Measurements from ENCODE around the gene REV1. TPM values are rescaled to one million over a fixed set of nuclear protein-coding genes. Genes with fewer than 3 reads are reported as not detected.
"Not testable (repeated sequence)": the region's sequence is repeated elsewhere in the genome, so short reads cannot be mapped to it uniquely, and the experiment has no call there.

Gene REV1
- total RNA-seq, 4 donors from 2014 or later, result 82.6 to 89.5 (median 85.3) TPM

- Histone ChIP-seq H3K27ac (no peak overlapping the region), H3K27me3 (no peaks in the 10 kb centered on the region), H3K36me3 (peaks cover 0 to 62% (median 0%) of the 10 kb centered on the region in 3 donors)
Measured at GRCh38 chr2:99380376-99381010, 109.3 kb downstream of the REV1 start.

GRCh38 chr2:99377879-99378278, 111.9 kb downstream of the REV1 start:
- H3K4me3 ChIP-seq, result no peak overlapping the region
- no peaks in the 10 kb centered on the region for H3K4me1 ChIP-seq
- no peaks in the 10 kb centered on the region for H3K9me3 ChIP-seq
- TF ChIP-seq CTCF (IDR thresholded peaks at IDR 0.05) (no peak), POLR2A (IDR thresholded peaks at IDR 0.05) (no peak)
- no peaks in the 10 kb centered on the region for H3K27me3 ChIP-seq
- H3K36me3 ChIP-seq, result peaks cover 0 to 50% (median 0%) of the 10 kb centered on the region in 3 donors
- DNase-seq, result no peak
- H3K27ac ChIP-seq, result no peak overlapping the region

More at GRCh38 chr2:99380376-99381010, 109.3 kb downstream of the REV1 start:
- H3K4me3 ChIP-seq, result no peak overlapping the region
- no peaks in the 10 kb centered on the region for H3K9me3 ChIP-seq
- DNase-seq, result no peak
- TF ChIP-seq POLR2A (IDR thresholded peaks at IDR 0.05), result no peak
- TF ChIP-seq CTCF (IDR thresholded peaks at IDR 0.05), result no peak
- no peaks in the 10 kb centered on the region for H3K4me1 ChIP-seq

DNA sequence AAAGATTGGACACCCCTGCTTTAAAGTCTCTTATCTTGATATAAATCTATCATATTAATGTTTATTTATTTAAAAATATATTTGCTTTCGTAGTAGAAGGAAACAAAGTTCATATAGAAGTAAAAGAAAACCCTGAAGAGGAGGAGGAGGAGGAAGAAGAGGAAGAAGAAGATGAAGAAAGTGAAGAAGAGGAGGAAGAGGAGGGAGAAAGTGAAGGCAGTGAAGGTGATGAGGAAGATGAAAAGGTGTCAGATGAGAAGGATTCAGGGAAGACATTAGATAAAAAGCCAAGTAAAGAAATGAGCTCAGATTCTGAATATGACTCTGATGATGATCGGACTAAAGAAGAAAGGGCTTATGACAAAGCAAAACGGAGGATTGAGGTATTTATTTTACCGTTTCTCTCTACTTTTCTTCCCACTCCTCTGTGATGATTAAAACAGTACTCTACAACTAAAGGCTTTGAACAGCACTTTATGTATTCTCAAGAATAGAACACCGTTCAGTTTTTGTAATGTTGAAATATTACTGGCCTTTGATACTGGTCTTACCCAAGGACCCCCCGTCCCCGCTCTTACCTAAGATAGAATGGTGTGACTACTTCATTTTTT, 113.5 kb downstream of the REV1 start:
- Histone ChIP-seq H3K36me3 (peaks cover 0 to 54% (median 0%) of the 10 kb centered on the region in 3 donors), H3K4me3 (no peak overlapping the region), H3K27me3 (no peaks in the 10 kb centered on the region), H3K9me3 (no peaks in the 10 kb centered on the region), H3K4me1 (no peaks in the 10 kb centered on the region), H3K27ac (no peak overlapping the region)
- TF ChIP-seq CTCF (IDR thresholded peaks at IDR 0.05), result no peak
- no peak for TF ChIP-seq POLR2A (IDR thresholded peaks at IDR 0.05)
- no peak for DNase-seq

DNA sequence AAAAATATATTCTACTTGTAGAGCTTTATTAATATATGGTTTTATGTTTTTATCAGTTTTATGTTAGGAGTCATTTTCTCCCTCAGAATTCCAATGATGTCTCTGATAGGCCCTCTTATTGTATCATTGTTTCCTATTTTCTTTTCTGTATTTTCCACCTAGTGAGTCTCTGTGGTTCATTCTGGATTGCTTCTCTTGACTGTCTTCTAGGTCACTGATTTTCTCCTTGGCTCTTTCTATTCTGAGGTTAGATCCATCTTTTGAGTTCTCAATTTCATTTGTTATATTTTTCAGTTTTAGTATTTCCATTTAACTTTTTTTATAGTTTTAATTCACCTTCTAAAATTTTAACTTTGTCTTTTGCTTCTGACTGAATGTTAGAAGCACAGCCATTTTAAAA, 115.1 kb downstream of the REV1 start:
- no peak overlapping the region for H3K4me3 ChIP-seq
- H3K27ac ChIP-seq, result no peak overlapping the region
- H3K36me3 ChIP-seq, result peaks cover 0 to 52% (median 0%) of the 10 kb centered on the region in 3 donors
- no peak for TF ChIP-seq POLR2A (IDR thresholded peaks at IDR 0.05)
- no peak for TF ChIP-seq CTCF (IDR thresholded peaks at IDR 0.05)
- H3K27me3 ChIP-seq, result no peaks in the 10 kb centered on the region
- no peaks in the 10 kb centered on the region for H3K4me1 ChIP-seq
- no peaks in the 10 kb centered on the region for H3K9me3 ChIP-seq
- no peak for DNase-seq

- H3K4me1 ChIP-seq, result no peaks in the 10 kb centered on the region
- H3K9me3 ChIP-seq, result no peaks in the 10 kb centered on the region
- no peaks in the 10 kb centered on the region for H3K27me3 ChIP-seq
- TF ChIP-seq POLR2A (IDR thresholded peaks at IDR 0.05) (no peak), CTCF (IDR thresholded peaks at IDR 0.05) (no peak)
- H3K4me3 ChIP-seq, result no peak overlapping the region
- no peak overlapping the region for H3K27ac ChIP-seq
- peaks cover 0 to 59% (median 0%) of the 10 kb centered on the region in 3 donors for H3K36me3 ChIP-seq
- DNase-seq, result no peak
Measured at GRCh38 chr2:99373144-99373543, 116.7 kb downstream of the REV1 start.

- not testable (repeated sequence) for DNase-seq, H3K4me3 ChIP-seq, H3K27me3 ChIP-seq, H3K27ac ChIP-seq, H3K9me3 ChIP-seq, H3K4me1 ChIP-seq
- peaks cover 0 to 74% (median 0%) of the 10 kb centered on the region in 3 donors for H3K36me3 ChIP-seq
Measured at GRCh38 chr2:99368854-99369253, 121.0 kb downstream of the REV1 start.
